Thyroid gland (tissue), 4 donors: ENCODE results near the gene SELP.

Experiments used
- CTCF ChIP-seq, 6 experiments: fragments of 200-600 bp in 3 of 6; fragments of 450-650 bp in 3 of 6; sonication (generic) in 3 of 6; IDR thresholded peaks; one replicate each; pipeline ENCODE4 v1.5.1; 2016 to 2019; ENCODE audit warnings: antibody characterized with exemption in 6 of 6, mild to moderate bottlenecking in 2 of 6, inconsistent platforms in 1 of 6, moderate library complexity in 1 of 6
- POLR2A ChIP-seq, 2 donors: fragments of 450-650 bp; IDR thresholded peaks; one replicate each; pipeline ENCODE4 v1.6.1; 2017; ENCODE audit warnings: antibody characterized with exemption in 2 of 2, mild to moderate bottlenecking in 2 of 2, moderate library complexity in 1 of 2

- no peak for TF ChIP-seq POLR2A (IDR thresholded peaks at IDR 0.05)
- no peak for TF ChIP-seq CTCF (IDR thresholded peaks at IDR 0.05)
These were observed 81.6 kb downstream of the SELP start for GRCh38 chr1:169548282-169548681.
